Gastrocnemius medialis (tissue), 4 donors: Measurements from ENCODE around the gene OR2J1.

Experiments used
- POLR2A ChIP-seq, 2 donors: fragments of 450-650 bp; IDR thresholded peaks; one replicate each; pipeline ENCODE4 v1.6.1; 2017; ENCODE audit warnings: antibody characterized with exemption in 2 of 2, mild to moderate bottlenecking in 2 of 2, moderate library complexity in 2 of 2
- TF ChIP-seq, protein P1 (sequence below), 5 experiments: fragments of 450-650 bp in 3 of 5; fragments of 200-600 bp in 2 of 5; sonication (generic) in 2 of 5; IDR thresholded peaks in 4 of 5; conservative IDR thresholded peaks in 1 of 5; 1 replicate in 4 of 5; 2 replicates in 1 of 5; pipeline ENCODE4 v1.5.1; 2016 to 2019; ENCODE audit warnings: antibody characterized with exemption in 5 of 5, mild to moderate bottlenecking in 3 of 5, moderate library complexity in 3 of 5

- TF ChIP-seq, protein P1, sequence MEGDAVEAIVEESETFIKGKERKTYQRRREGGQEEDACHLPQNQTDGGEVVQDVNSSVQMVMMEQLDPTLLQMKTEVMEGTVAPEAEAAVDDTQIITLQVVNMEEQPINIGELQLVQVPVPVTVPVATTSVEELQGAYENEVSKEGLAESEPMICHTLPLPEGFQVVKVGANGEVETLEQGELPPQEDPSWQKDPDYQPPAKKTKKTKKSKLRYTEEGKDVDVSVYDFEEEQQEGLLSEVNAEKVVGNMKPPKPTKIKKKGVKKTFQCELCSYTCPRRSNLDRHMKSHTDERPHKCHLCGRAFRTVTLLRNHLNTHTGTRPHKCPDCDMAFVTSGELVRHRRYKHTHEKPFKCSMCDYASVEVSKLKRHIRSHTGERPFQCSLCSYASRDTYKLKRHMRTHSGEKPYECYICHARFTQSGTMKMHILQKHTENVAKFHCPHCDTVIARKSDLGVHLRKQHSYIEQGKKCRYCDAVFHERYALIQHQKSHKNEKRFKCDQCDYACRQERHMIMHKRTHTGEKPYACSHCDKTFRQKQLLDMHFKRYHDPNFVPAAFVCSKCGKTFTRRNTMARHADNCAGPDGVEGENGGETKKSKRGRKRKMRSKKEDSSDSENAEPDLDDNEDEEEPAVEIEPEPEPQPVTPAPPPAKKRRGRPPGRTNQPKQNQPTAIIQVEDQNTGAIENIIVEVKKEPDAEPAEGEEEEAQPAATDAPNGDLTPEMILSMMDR (IDR thresholded peaks at IDR 0.05 in 4 of 5, conservative IDR thresholded peaks at IDR 0.05 in 1 of 5): no peak
- no peak for TF ChIP-seq POLR2A (IDR thresholded peaks at IDR 0.05)
Observed at GRCh38 chr6:29137724-29138123, 38.4 kb downstream of the OR2J1 start.
